ENCODE results near the gene SCYGR4. TPM values are rescaled to one million over a fixed set of nuclear protein-coding genes. Genes with fewer than 3 reads are reported as not detected.

SCYGR4 gene
- total RNA-seq, 4 donors from 2014 or later = 1.3 to 7.2 (median 1.5) TPM; not detected in 1

DNA sequence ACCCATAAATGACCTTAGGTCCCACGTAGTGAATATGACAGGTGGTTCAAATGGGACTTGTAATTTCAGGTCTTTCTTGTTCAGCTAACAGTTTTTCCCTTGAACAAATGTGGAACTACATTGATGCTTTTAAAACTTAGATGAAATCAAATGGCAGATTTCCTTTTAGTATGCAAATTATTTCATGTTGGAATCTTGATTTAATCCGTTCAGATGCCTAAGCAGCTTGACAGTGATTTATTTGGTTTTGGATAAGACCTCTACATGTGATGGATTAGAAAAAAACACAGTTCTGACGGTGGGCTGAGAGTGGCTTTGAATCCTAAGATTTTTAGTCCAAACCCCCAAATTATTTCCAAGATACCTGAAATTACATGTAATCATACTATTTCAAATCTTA is 16.9 kb downstream of the SCYGR4 start:
- Histone ChIP-seq H3K4me3 (no peak overlapping the region), H3K9me3 (no peaks in the 10 kb centered on the region), H3K36me3 (no peaks in the 10 kb centered on the region), H3K27me3 (peaks cover 4% of the 10 kb centered on the region), H3K27ac (no peak overlapping the region), H3K4me1 (no peaks in the 10 kb centered on the region)
- DNase-seq (ENCODE audit: low spot score in 2 of 2) = no peak
- 56% methylated on average over 3 of the region's 3 CpGs for WGBS
- TF ChIP-seq EP300 (IDR thresholded peaks at IDR 0.05) (no peak), POLR2A (IDR thresholded peaks at IDR 0.05) (no peak)

DNA sequence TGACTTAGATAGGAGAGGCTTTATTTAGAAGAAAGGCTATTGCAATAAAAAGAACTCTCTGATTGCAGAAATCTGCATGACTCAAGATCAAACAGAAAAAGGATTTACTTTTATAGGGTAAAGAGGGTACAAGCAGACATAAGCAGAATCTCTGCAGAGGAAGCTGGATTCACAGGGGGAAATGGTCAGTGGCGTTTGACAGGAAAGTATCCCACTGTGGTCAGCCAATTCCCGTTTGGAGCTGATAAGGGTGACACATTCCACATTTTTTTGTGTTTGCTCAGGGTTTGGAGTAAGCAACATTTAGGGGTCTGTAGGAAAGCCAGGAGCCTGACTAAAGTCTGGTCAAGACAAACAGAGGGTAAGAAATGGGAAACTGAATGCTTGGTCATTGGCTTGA is 25.4 kb downstream of the SCYGR4 start:
- H3K36me3 ChIP-seq = no peaks in the 10 kb centered on the region
- no peaks in the 10 kb centered on the region for H3K4me1 ChIP-seq
- no peak for DNase-seq (ENCODE audit: low spot score in 2 of 2)
- no peak for TF ChIP-seq CTCF (IDR thresholded peaks at IDR 0.05)
- no peak for TF ChIP-seq POLR2A (IDR thresholded peaks at IDR 0.05)
- no peak for TF ChIP-seq EP300 (IDR thresholded peaks at IDR 0.05)
- no peak for TF ChIP-seq POLR2AphosphoS5 (IDR thresholded peaks at IDR 0.05)
- H3K4me3 ChIP-seq = no peak overlapping the region
- H3K27me3 ChIP-seq = no peaks in the 10 kb centered on the region
- no peak overlapping the region for H3K27ac ChIP-seq
- 30% methylated on average over 2 of the region's 2 CpGs for WGBS
- H3K9me3 ChIP-seq = no peaks in the 10 kb centered on the region

GRCh38 chr2:227643990-227644551 is 26.8 kb downstream of the SCYGR4 start:
- no peak for DNase-seq (ENCODE audit: low spot score in 2 of 2)
- Histone ChIP-seq H3K27ac (no peak overlapping the region), H3K9me3 (no peaks in the 10 kb centered on the region), H3K36me3 (no peaks in the 10 kb centered on the region), H3K27me3 (no peaks in the 10 kb centered on the region), H3K4me3 (no peak overlapping the region), H3K4me1 (no peaks in the 10 kb centered on the region)
- 79% methylated on average over 5 of the region's 5 CpGs for WGBS
- TF ChIP-seq EP300 (IDR thresholded peaks at IDR 0.05) = no peak
- TF ChIP-seq CTCF (IDR thresholded peaks at IDR 0.05) = no peak
- no peak for TF ChIP-seq POLR2A (IDR thresholded peaks at IDR 0.05)
- no peak for TF ChIP-seq POLR2AphosphoS5 (IDR thresholded peaks at IDR 0.05)

GRCh38 chr2:227653419-227653818 is 36.1 kb downstream of the SCYGR4 start:
- no peak for TF ChIP-seq POLR2A (IDR thresholded peaks at IDR 0.05)
- no peak for TF ChIP-seq POLR2AphosphoS5 (IDR thresholded peaks at IDR 0.05)
- TF ChIP-seq CTCF (IDR thresholded peaks at IDR 0.05) = no peak
- no peak for TF ChIP-seq EP300 (IDR thresholded peaks at IDR 0.05)
- no peaks in the 10 kb centered on the region for H3K27me3 ChIP-seq
- no peaks in the 10 kb centered on the region for H3K4me1 ChIP-seq
- no peaks in the 10 kb centered on the region for H3K36me3 ChIP-seq
- DNase-seq (ENCODE audit: low spot score in 2 of 2) = no peak
- no peaks in the 10 kb centered on the region for H3K9me3 ChIP-seq
- 24% methylated on average over 4 of the region's 4 CpGs for WGBS
- H3K27ac ChIP-seq = no peak overlapping the region
- no peak overlapping the region for H3K4me3 ChIP-seq

DNA sequence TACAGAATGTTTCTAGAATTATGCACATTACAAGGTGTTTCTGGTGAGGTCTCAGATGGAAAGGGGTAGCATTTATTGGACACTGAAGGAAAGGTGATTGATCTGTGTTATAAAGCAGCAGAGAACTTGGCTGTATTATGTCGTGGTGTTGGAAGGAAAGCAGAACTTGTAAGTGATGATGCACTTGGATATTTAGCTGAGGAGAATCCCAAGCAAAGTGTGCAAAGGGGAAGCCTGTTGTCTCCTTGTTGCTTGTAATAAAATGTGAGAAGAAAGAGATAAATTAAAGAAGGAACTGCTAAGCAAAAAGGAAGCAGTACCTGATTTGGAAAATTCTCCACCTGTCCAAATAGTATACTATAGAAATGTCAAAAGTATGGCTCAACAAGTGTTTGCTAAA is 37.1 kb downstream of the SCYGR4 start:
- 64% methylated on average over 1 of the region's 1 CpG for WGBS
- H3K9me3 ChIP-seq = no peaks in the 10 kb centered on the region
- no peak for DNase-seq (ENCODE audit: low spot score in 2 of 2)
- H3K4me1 ChIP-seq = no peaks in the 10 kb centered on the region
- TF ChIP-seq POLR2AphosphoS5 (IDR thresholded peaks at IDR 0.05) (no peak), POLR2A (IDR thresholded peaks at IDR 0.05) (no peak), CTCF (IDR thresholded peaks at IDR 0.05) (no peak), EP300 (IDR thresholded peaks at IDR 0.05) (no peak)
- no peak overlapping the region for H3K4me3 ChIP-seq
- H3K27me3 ChIP-seq = no peaks in the 10 kb centered on the region
- H3K36me3 ChIP-seq = no peaks in the 10 kb centered on the region
- no peak overlapping the region for H3K27ac ChIP-seq

- Histone ChIP-seq H3K36me3 (no peaks in the 10 kb centered on the region), H3K4me3 (no peak overlapping the region), H3K4me1 (no peaks in the 10 kb centered on the region), H3K9me3 (no peaks in the 10 kb centered on the region), H3K27ac (no peak overlapping the region), H3K27me3 (no peaks in the 10 kb centered on the region)
- no peak for DNase-seq (ENCODE audit: low spot score in 2 of 2)
- TF ChIP-seq EP300 (IDR thresholded peaks at IDR 0.05) (no peak), POLR2AphosphoS5 (IDR thresholded peaks at IDR 0.05) (peak in 1 of 3 donors; percentile 24), POLR2A (IDR thresholded peaks at IDR 0.05) (no peak), CTCF (IDR thresholded peaks at IDR 0.05) (no peak)
- WGBS = 11% methylated on average over 1 of the region's 1 CpG
Observed at GRCh38 chr2:227655454-227655853, 38.2 kb downstream of the SCYGR4 start.
